ENCODE results near the gene LIPM. TPM values are rescaled to one million over a fixed set of nuclear protein-coding genes. Genes with fewer than 3 reads are reported as not detected.

LIPM gene
- total and polyA plus RNA-seq, 2 experiments from 2014 or later: not detected

DNA sequence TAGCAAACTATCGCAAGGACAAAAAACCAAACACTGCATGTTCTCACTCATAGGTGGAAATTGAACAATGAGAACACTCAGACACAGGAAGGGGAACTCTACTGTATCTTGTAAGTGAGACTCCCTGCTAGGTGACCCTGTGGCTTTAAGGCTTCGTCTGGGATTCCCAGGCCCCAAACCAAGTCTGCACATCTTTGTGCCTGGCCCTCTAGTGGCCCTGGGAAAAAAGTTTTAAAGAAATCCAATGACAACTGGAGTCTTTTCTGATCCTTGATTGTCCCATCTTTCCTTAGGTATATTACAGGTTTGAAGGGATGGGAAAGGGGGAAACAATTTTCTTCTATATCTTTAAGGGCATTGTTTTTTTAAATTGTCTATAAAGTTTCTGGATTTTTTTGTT lies 10.6 kb upstream of the LIPM start:
- TF ChIP-seq CTCF (IDR thresholded peaks at IDR 0.05; ENCODE audit: low read depth, low read length): peak; percentile 44
- Histone ChIP-seq H3K4me3 (no peak overlapping the region), H3K9me3 (ENCODE audit: low read depth) (no peaks in the 10 kb centered on the region), H3K27me3 (no peaks in the 10 kb centered on the region), H3K27ac (no peak overlapping the region), H3K36me3 (no peaks in the 10 kb centered on the region), H3K4me1 (ENCODE audit: low read depth) (no peaks in the 10 kb centered on the region)
- peak; percentile 32 to 58 for DNase-seq (ENCODE audit: low read depth in 1 of 2, low spot score in 1 of 2)

GRCh38 chr10:88792661-88793060 lies 9.9 kb upstream of the LIPM start:
- Histone ChIP-seq H3K4me1 (ENCODE audit: low read depth) (no peaks in the 10 kb centered on the region), H3K4me3 (no peak overlapping the region), H3K27me3 (no peaks in the 10 kb centered on the region), H3K27ac (no peak overlapping the region), H3K36me3 (no peaks in the 10 kb centered on the region), H3K9me3 (ENCODE audit: low read depth) (no peaks in the 10 kb centered on the region)
- TF ChIP-seq CTCF (IDR thresholded peaks at IDR 0.05; ENCODE audit: low read depth, low read length): no peak
- peak in 1 of 2 donors; percentile 85 for DNase-seq (ENCODE audit: low read depth in 1 of 2, low spot score in 1 of 2)

DNA sequence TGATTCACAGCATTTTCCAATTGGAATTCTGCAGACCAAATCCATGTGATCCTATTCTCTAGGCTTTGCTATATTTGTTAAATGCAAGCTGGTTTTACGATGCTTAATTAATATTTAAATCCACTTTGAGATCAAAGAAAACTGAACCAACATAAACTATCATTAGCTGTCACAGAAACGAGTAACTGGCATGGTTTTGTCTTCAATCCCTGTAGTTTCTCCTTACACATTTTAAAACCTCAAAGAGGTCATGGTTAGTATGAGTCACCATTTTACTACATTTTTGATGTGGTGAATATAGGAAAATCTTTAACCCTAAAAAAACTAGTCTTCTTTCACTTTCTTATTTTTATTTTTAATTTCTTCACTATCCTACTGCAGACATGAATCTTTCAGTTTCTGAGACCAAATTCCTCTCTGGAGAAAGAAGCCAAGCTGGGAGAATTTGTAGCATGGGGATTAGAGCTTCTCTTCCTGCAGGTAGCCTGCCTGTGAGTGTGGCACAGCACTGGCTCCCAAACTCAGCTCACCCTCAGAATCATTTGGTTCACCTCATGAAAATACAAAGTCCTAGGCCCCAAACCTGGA lies 8.7 kb upstream of the LIPM start:
- no peak for TF ChIP-seq CTCF (IDR thresholded peaks at IDR 0.05; ENCODE audit: low read depth, low read length)
- H3K9me3 ChIP-seq (ENCODE audit: low read depth): no peaks in the 10 kb centered on the region
- no peaks in the 10 kb centered on the region for H3K36me3 ChIP-seq
- H3K27me3 ChIP-seq: no peaks in the 10 kb centered on the region
- H3K4me1 ChIP-seq (ENCODE audit: low read depth): no peaks in the 10 kb centered on the region
- peak in 1 of 2 donors; percentile 62 for DNase-seq (ENCODE audit: low read depth in 1 of 2, low spot score in 1 of 2)
- no peak overlapping the region for H3K27ac ChIP-seq
- H3K4me3 ChIP-seq: no peak overlapping the region

DNA sequence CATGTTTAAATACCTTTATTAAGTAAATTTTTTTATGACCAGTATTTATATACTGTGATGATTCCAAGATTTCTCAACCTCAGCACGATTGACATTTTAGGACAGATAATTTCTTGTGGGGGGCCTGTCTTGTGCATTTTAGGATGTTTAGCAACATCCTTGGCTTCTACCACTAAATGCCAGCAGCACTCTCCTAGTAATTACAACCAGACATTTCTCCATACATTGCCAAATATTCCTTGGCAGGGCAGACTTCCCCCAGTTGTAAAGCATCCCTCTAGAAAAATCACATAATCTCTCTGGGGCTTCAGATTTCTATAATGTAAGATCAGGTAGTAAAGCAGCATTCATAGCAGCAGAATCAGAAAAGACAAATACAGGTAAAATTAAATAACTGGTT lies 7.8 kb upstream of the LIPM start:
- peak in 1 of 2 donors; percentile 74 for DNase-seq (ENCODE audit: low read depth in 1 of 2, low spot score in 1 of 2)
- H3K9me3 ChIP-seq (ENCODE audit: low read depth): no peaks in the 10 kb centered on the region
- H3K27me3 ChIP-seq: no peaks in the 10 kb centered on the region
- no peaks in the 10 kb centered on the region for H3K4me1 ChIP-seq (ENCODE audit: low read depth)
- no peak overlapping the region for H3K27ac ChIP-seq
- H3K36me3 ChIP-seq: no peaks in the 10 kb centered on the region
- no peak for TF ChIP-seq CTCF (IDR thresholded peaks at IDR 0.05; ENCODE audit: low read depth, low read length)
- H3K4me3 ChIP-seq: no peak overlapping the region

- no peak overlapping the region for H3K27ac ChIP-seq
- peaks cover 4% of the 10 kb centered on the region for H3K4me1 ChIP-seq (ENCODE audit: low read depth)
- TF ChIP-seq CTCF (IDR thresholded peaks at IDR 0.05; ENCODE audit: low read depth, low read length): no peak
- H3K9me3 ChIP-seq (ENCODE audit: low read depth): no peaks in the 10 kb centered on the region
- H3K27me3 ChIP-seq: no peaks in the 10 kb centered on the region
- H3K4me3 ChIP-seq: no peak overlapping the region
- no peaks in the 10 kb centered on the region for H3K36me3 ChIP-seq
- DNase-seq (ENCODE audit: low read depth in 1 of 2, low spot score in 1 of 2): peak; percentile 3 to 82
Observed at GRCh38 chr10:88800152-88801125, 2.1 kb upstream of the LIPM start.

Data from cardiac muscle cell (in vitro differentiated cells and primary cell).